HCT116 (cell line): ENCODE data around the gene NEMP1. TPM values are rescaled to one million over a fixed set of nuclear protein-coding genes. Genes with fewer than 3 reads are reported as not detected.
A peak's percentile ranks its signal among the peaks of the same experiment; 100 is the strongest.

Experiments
- ATAC-seq: fragments of 200-7000 bp; cut with Tn5 transposase; 2 replicates; pipeline ENCODE4 v1.9.1; 2020; ENCODE audit warnings: mild to moderate bottlenecking, moderate library complexity
- BruUV-seq: library from RNA; stranded (reverse); fragments of 400-500 nt; replicated peaks from 2 replicates; lab custom pipeline; 2021; lab: Mats Ljungman, UMichigan
- CTCF ChIA-PET: fragments of 300-600 bp; sonication (Branson Sonifier 250); formaldehyde crosslinking; loops from one replicate; lab custom pipeline; 2021; ENCODE audit warnings: antibody characterized with exemption; lab: Charles Lee
- POLR2A ChIA-PET: fragments of 300-600, 350-600 bp; sonication (Branson Sonifier 250); formaldehyde crosslinking; loops from one replicate; lab custom pipeline; 2021; ENCODE audit warnings: antibody characterized with exemption; lab: Charles Lee
- RAD21 ChIA-PET, 2 experiments: fragments of 300-600 bp; sonication (Branson Sonifier 250); formaldehyde crosslinking; loops; one replicate each; lab custom pipeline; 2023; ENCODE audit warnings: low total read pairs in 2 of 2; ENCODE audit not compliant: uncharacterized antibody in 2 of 2, unreplicated experiment in 2 of 2, low non-redundant PET in 1 of 2; lab: Charles Lee
- DNase-seq: peaks from one replicate; pipeline ENCODE4 v3.0.0-alpha.2; 2010; ENCODE audit warnings: low read depth, low spot score
- H2AFZ ChIP-seq: fragments of 200-600 bp; shearing (Covaris generic), sonication (generic); 2 replicates; pipeline ENCODE4 v1.6.1; 2017; ENCODE audit warnings: low read depth, mixed run types, mixed read lengths, antibody characterized with exemption, low read length; ENCODE audit not compliant: poor library complexity, severe bottlenecking
- H3K27ac ChIP-seq: 2 replicates; pipeline ENCODE4 v1.5.1; 2012; ENCODE audit warnings: low read depth, low read length
- H3K27me3 ChIP-seq: fragments of 200-600 bp; sonication (generic); 2 replicates; pipeline ENCODE4 v1.6.1; 2016; ENCODE audit warnings: mixed run types, low read length, mixed read lengths; ENCODE audit not compliant: insufficient read depth
- H3K36me3 ChIP-seq, 2 experiments: fragments of 200-500 bp in 1 of 2; fragments of 200-600 bp in 1 of 2; sonication (Bioruptor generic) in 1 of 2; sonication (generic) in 1 of 2; 2 replicates each; pipeline versions ENCODE4 v1.5.1 to v1.6.1; 2014 to 2016; ENCODE audit warnings: low read length in 2 of 2, inconsistent platforms in 1 of 2, mixed read lengths in 1 of 2, mixed run types in 1 of 2; ENCODE audit not compliant: insufficient read depth in 2 of 2, control insufficient read depth in 1 of 2
- H3K4me1 ChIP-seq, 2 experiments: fragments of 200-600 bp in 1 of 2; sonication (generic) in 1 of 2; 2 replicates each; pipeline versions ENCODE4 v1.5.1 to v1.6.1; 2012 to 2017; ENCODE audit warnings: low read length in 2 of 2, inconsistent platforms in 1 of 2, mild to moderate bottlenecking in 1 of 2, mixed read lengths in 1 of 2, mixed run types in 1 of 2, moderate library complexity in 1 of 2; ENCODE audit not compliant: insufficient read depth in 2 of 2, control insufficient read depth in 1 of 2
- H3K4me2 ChIP-seq: fragments of 200-600 bp; sonication (generic); 2 replicates; pipeline ENCODE4 v1.6.1; 2017; ENCODE audit warnings: mixed run types, low read length, mixed read lengths
- H3K4me3 ChIP-seq, 2 experiments: fragments of 200-600 bp in 1 of 2; sonication (generic) in 1 of 2; replicated peaks in 1 of 2; 2 replicates each; pipeline ENCODE4 v1.5.1; 2011 to 2016; ENCODE audit warnings: low read length in 2 of 2, control low read depth in 1 of 2, low read depth in 1 of 2, mild to moderate bottlenecking in 1 of 2, mixed read lengths in 1 of 2, mixed run types in 1 of 2
- H3K79me2 ChIP-seq: fragments of 200-600 bp; sonication (generic); 2 replicates; pipeline ENCODE4 v1.6.1; 2017; ENCODE audit warnings: mild to moderate bottlenecking, mixed run types, low read length, moderate library complexity, mixed read lengths; ENCODE audit not compliant: insufficient read depth
- H3K9ac ChIP-seq: fragments of 200-600 bp; sonication (generic); 2 replicates; pipeline ENCODE4 v1.6.1; 2016; ENCODE audit warnings: low read length, mixed read lengths
- H3K9me2 ChIP-seq: fragments of 200-600 bp; sonication (generic), shearing (Covaris generic); 2 replicates; pipeline ENCODE4 v1.6.1; 2017; ENCODE audit warnings: mixed run types, mild to moderate bottlenecking, moderate library complexity; ENCODE audit not compliant: insufficient read depth
- H3K9me3 ChIP-seq, 2 experiments: fragments of 200-500 bp in 1 of 2; fragments of 200-600 bp in 1 of 2; sonication (Bioruptor generic) in 1 of 2; sonication (generic) in 1 of 2; 2 replicates each; pipeline ENCODE4 v1.6.1; 2014 to 2017; ENCODE audit warnings: low read length in 2 of 2, mixed read lengths in 2 of 2, inconsistent platforms in 1 of 2, low read depth in 1 of 2, mild to moderate bottlenecking in 1 of 2, mixed run types in 1 of 2, moderate library complexity in 1 of 2; ENCODE audit not compliant: control insufficient read depth in 1 of 2, insufficient read depth in 1 of 2
- H4K20me1 ChIP-seq: fragments of 200-600 bp; sonication (generic), shearing (Covaris generic); 2 replicates; pipeline ENCODE4 v1.6.1; 2017; ENCODE audit warnings: mixed run types, mild to moderate bottlenecking, moderate library complexity; ENCODE audit not compliant: insufficient read depth
- CEBPB ChIP-seq: IDR thresholded peaks from 2 replicates; pipeline ENCODE4 v1.6.1; 2012; ENCODE audit warnings: low read depth
- JUND ChIP-seq: IDR thresholded peaks from 2 replicates; pipeline ENCODE4 v1.6.1; 2012
- ZFX ChIP-seq: fragments of 450-650 bp; IDR thresholded peaks from 2 replicates; pipeline ENCODE4 v1.6.1; 2017
- intact Hi-C: fragments of 100-400 bp; cut with micrococcal nuclease; formaldehyde crosslinking; loops from 2 replicates; pipeline ENCODE4 v1.10.0; 2022
- total RNA-seq: library from RNA; stranded (reverse); gene quantifications from one replicate; pipeline ENCODE4 v1.2.1, GENCODE V29; 2021; ENCODE audit not compliant: unreplicated experiment

Gene NEMP1
- total RNA-seq, 1 experiment from 2014 or later, result 35.2 TPM

DNA sequence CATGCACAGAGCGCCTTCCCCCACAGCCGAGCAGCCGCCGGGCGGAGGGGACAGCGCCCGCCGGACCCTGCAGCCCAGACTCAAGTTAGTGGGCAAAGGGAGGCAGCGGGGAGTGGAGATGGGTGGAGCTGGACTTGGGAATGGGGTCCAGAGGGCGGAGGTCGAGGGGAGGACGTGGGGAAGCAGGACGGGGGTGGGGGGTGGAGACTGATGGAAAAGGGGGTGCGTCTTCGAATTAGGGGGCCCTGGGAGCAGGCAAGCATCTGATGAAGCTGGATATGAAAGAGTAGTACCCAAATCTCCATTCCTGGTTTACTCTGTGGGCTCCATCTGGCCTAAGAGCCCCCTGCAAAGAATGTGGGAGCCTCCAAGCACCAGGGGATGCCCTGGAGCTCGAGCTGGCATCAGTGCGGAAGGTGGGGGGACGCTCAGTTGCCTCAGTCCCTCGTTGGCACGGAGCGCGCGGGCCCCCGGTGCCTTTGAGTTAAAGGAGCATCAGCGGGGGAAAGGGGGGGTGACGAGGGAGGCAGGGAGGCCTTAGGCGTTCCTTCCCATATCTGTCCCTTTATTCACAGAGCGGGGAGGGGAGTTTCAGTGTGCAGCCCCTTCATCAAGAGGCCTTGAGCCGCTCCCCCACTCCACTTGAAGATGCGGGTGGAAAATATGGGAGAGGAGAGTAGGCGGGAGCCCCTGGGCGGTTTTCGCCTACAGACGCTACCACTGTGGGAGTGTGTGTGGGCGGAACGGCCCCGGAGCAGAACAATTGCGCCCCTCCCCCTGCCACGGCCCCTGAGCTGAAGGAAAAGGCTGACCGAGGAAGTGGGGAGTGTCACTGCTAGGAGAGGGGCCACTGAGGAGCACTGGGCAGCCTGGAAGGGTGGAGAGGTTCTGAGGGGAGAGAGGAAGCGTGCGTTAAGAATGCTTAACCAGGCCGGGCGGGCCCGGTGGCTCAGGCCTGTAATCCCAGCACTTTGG is 11.0 kb upstream of the NEMP1 start:
- ChIA-PET CTCF (interaction anchor here (0.9 to 1.5 kb wide), 2 partner anchors 20 to 86 kb away, joined by 3 to 5 read pairs; no protein-coding TSS in a partner anchor), POLR2A (interaction anchor here (0.6 to 4.8 kb wide), 3 partner anchors 11 to 22 kb away, joined by 3 to 50 read pairs (median 23); partner anchors contain the start of genes NEMP1 and STAT6), RAD21 (interaction anchor here in 1 of 2 experiments (1.1 kb wide), 1 partner anchor 58 kb away, joined by 4 read pairs; no protein-coding TSS in a partner anchor)
- H3K9me3 ChIP-seq, result no peaks in the 10 kb centered on the region
- H3K9ac ChIP-seq, result peak overlapping the region; percentile 91
- H4K20me1 ChIP-seq, result no peaks in the 10 kb centered on the region
- peak overlapping the region; percentile 61 to 90 for H3K4me3 ChIP-seq
- ATAC-seq (no peak), DNase-seq (no peak)
- intact Hi-C loops, result loop anchor here (1.0 to 5.0 kb wide), 2 partner anchors 21 to 373 kb away; no protein-coding TSS in a partner anchor
- no peaks in the 10 kb centered on the region for H3K27me3 ChIP-seq
- peaks cover 38% of the 10 kb centered on the region for H3K79me2 ChIP-seq
- H3K4me1 ChIP-seq, result peaks cover 44 to 79% of the 10 kb centered on the region in 2 experiments
- H3K9me2 ChIP-seq, result no peaks in the 10 kb centered on the region
- TSS peak; percentile 17 for BruUV-seq
- no peak overlapping the region for H2AFZ ChIP-seq
- H3K4me2 ChIP-seq, result peak overlapping the region; percentile 90
- no peak for TF ChIP-seq CEBPB
- no peak for TF ChIP-seq JUND
- 0 out of 2 replicates have a peak, but pooled peaks have one; percentile 20 for TF ChIP-seq ZFX
- TF ChIP-seq, all 23 proteins: peak for 1
- H3K27ac ChIP-seq, result peak overlapping the region; percentile 97
- peaks cover 12 to 23% of the 10 kb centered on the region in 2 experiments; a peak in 3 of 4 replicates for H3K36me3 ChIP-seq
